H9 (cell line): ENCODE measurements around the gene TP53TG5. TPM values are rescaled to one million over a fixed set of nuclear protein-coding genes. Genes with fewer than 3 reads are reported as not detected.

ENCODE experiments used
- DNase-seq: peaks from one replicate; pipeline ENCODE4 v3.0.0-alpha.2; 2017
- H2AFZ ChIP-seq: one replicate; pipeline ENCODE4 v1.6.1; 2013; ENCODE audit warnings: mild to moderate bottlenecking, low read length, control low read depth, moderate library complexity
- H2AK5ac ChIP-seq: 2 replicates; pipeline ENCODE4 v1.6.1; 2013; ENCODE audit warnings: low read length, control low read depth, mixed read lengths; ENCODE audit not compliant: insufficient read length
- H2BK120ac ChIP-seq: one replicate; pipeline ENCODE4 v1.6.1; 2013; ENCODE audit warnings: low read depth, mild to moderate bottlenecking, low read length, control low read depth, inconsistent platforms; ENCODE audit not compliant: poor library complexity, severe bottlenecking
- H2BK12ac ChIP-seq: 2 replicates; pipeline ENCODE4 v1.6.1; 2013; ENCODE audit warnings: low read length, control low read depth, mixed read lengths, low read depth; ENCODE audit not compliant: insufficient read length
- H2BK15ac ChIP-seq: 2 replicates; pipeline ENCODE4 v1.6.1; 2013; ENCODE audit warnings: low read depth, low read length, control low read depth
- H2BK20ac ChIP-seq: one replicate; pipeline ENCODE4 v1.6.1; 2013; ENCODE audit warnings: low read depth, mild to moderate bottlenecking, low read length, control low read depth, inconsistent platforms; ENCODE audit not compliant: poor library complexity, severe bottlenecking
- H2BK5ac ChIP-seq: 2 replicates; pipeline ENCODE4 v1.6.1; 2013; ENCODE audit warnings: low read length, control low read depth, mixed read lengths; ENCODE audit not compliant: insufficient read length
- H3K14ac ChIP-seq: 2 replicates; pipeline ENCODE4 v1.6.1; 2013; ENCODE audit warnings: low read length, control low read depth; ENCODE audit not compliant: insufficient read depth
- H3K18ac ChIP-seq: 2 replicates; pipeline ENCODE4 v1.6.1; 2013; ENCODE audit warnings: low read depth, mild to moderate bottlenecking, mixed read lengths, low read length, control low read depth; ENCODE audit not compliant: insufficient read length
- H3K23ac ChIP-seq: 2 replicates; pipeline ENCODE4 v1.6.1; 2013; ENCODE audit warnings: low read length, control low read depth, mixed read lengths, low read depth; ENCODE audit not compliant: insufficient read length
- H3K23me2 ChIP-seq: 2 replicates; pipeline ENCODE4 v1.6.1; 2013; ENCODE audit warnings: low read depth, mild to moderate bottlenecking, mixed read lengths, low read length, control low read depth; ENCODE audit not compliant: insufficient read length, poor library complexity, severe bottlenecking
- H3K27ac ChIP-seq: 2 replicates; pipeline ENCODE4 v1.5.1; 2013; ENCODE audit warnings: low read length, control low read depth, mixed read lengths, low read depth; ENCODE audit not compliant: insufficient read length
- H3K27me3 ChIP-seq: 2 replicates; pipeline ENCODE4 v1.6.1; 2013; ENCODE audit warnings: low read length, control low read depth, inconsistent platforms; ENCODE audit not compliant: insufficient read depth
- H3K4ac ChIP-seq: 2 replicates; pipeline ENCODE4 v1.6.1; 2013; ENCODE audit warnings: low read depth, mild to moderate bottlenecking, control low read depth, inconsistent platforms, low read length, moderate library complexity
- H3K4me1 ChIP-seq: 2 replicates; pipeline ENCODE4 v1.6.1; 2013; ENCODE audit warnings: low read length, control low read depth, inconsistent platforms; ENCODE audit not compliant: insufficient read depth
- H3K4me2 ChIP-seq: 2 replicates; pipeline ENCODE4 v1.6.1; 2013; ENCODE audit warnings: low read length, control low read depth, mixed read lengths; ENCODE audit not compliant: insufficient read length, insufficient read depth
- H3K56ac ChIP-seq: 2 replicates; pipeline ENCODE4 v1.6.1; 2013; ENCODE audit warnings: low read depth, mild to moderate bottlenecking, mixed read lengths, low read length, control low read depth; ENCODE audit not compliant: insufficient read length
- H3K79me1 ChIP-seq: 2 replicates; pipeline ENCODE4 v1.6.1; 2013; ENCODE audit warnings: low read depth, mild to moderate bottlenecking, moderate library complexity, low read length, control low read depth, inconsistent platforms; ENCODE audit not compliant: insufficient read depth, poor library complexity, severe bottlenecking
- H3K79me2 ChIP-seq: 2 replicates; pipeline ENCODE4 v1.6.1; 2013; ENCODE audit warnings: low read length, control low read depth, inconsistent platforms; ENCODE audit not compliant: insufficient read depth
- H3K9ac ChIP-seq: 2 replicates; pipeline ENCODE4 v1.6.1; 2013; ENCODE audit warnings: low read length, control low read depth, mixed read lengths; ENCODE audit not compliant: insufficient read length; ENCODE audit errors: extremely low read depth
- H3K9me3 ChIP-seq: one replicate; pipeline ENCODE4 v1.6.1; 2013; ENCODE audit warnings: low read depth, low read length, inconsistent platforms; ENCODE audit not compliant: control insufficient read depth
- H3T11ph ChIP-seq: one replicate; pipeline ENCODE4 v1.6.1; 2013; ENCODE audit warnings: mild to moderate bottlenecking, low read length, control low read depth, inconsistent platforms
- H4K20me1 ChIP-seq: one replicate; pipeline ENCODE4 v1.6.1; 2013; ENCODE audit not compliant: control insufficient read depth, insufficient read length, insufficient read depth
- H4K5ac ChIP-seq: 2 replicates; pipeline ENCODE4 v1.6.1; 2013; ENCODE audit warnings: low read depth, mild to moderate bottlenecking, mixed read lengths, low read length, control low read depth; ENCODE audit not compliant: insufficient read length
- H4K8ac ChIP-seq: replicated peaks from 2 replicates; pipeline ENCODE4 v1.6.1; 2013; ENCODE audit warnings: low read length, control low read depth, mixed read lengths, low read depth; ENCODE audit not compliant: insufficient read length
- H4K91ac ChIP-seq: 2 replicates; pipeline ENCODE4 v1.6.1; 2013; ENCODE audit warnings: low read depth, mild to moderate bottlenecking, moderate library complexity, mixed read lengths, low read length, control low read depth; ENCODE audit not compliant: insufficient read length
- H3K27ac Mint-ChIP-seq, 3 experiments: 2 replicates in 2 of 3; 3 replicates in 1 of 3; pipeline ENCODE4 v1.8.0; 2020 to 2021; ENCODE audit warnings: mixed read lengths in 3 of 3, mild to moderate bottlenecking in 1 of 3, moderate library complexity in 1 of 3
- H3K27me3 Mint-ChIP-seq: 2 replicates; pipeline ENCODE4 v1.8.0; 2021; ENCODE audit warnings: low read depth, mild to moderate bottlenecking, moderate library complexity, mixed read lengths
- H3K36me3 Mint-ChIP-seq, 3 experiments: 2 replicates in 2 of 3; 3 replicates in 1 of 3; pipeline ENCODE4 v1.8.0; 2020 to 2021; ENCODE audit warnings: low read depth in 3 of 3, mixed read lengths in 3 of 3; ENCODE audit not compliant: insufficient read depth in 1 of 3
- H3K4me1 Mint-ChIP-seq, 2 experiments: 2 replicates each; pipeline ENCODE4 v1.8.0; 2020; ENCODE audit warnings: mixed read lengths in 2 of 2
- H3K4me3 Mint-ChIP-seq, 2 experiments: 2 replicates in 1 of 2; 3 replicates in 1 of 2; pipeline ENCODE4 v1.8.0; 2020 to 2021; ENCODE audit warnings: mild to moderate bottlenecking in 2 of 2, mixed read lengths in 2 of 2, moderate library complexity in 1 of 2
- H3K9me3 Mint-ChIP-seq, 2 experiments: 2 replicates in 1 of 2; 3 replicates in 1 of 2; pipeline ENCODE4 v1.8.0; 2020; ENCODE audit warnings: mild to moderate bottlenecking in 2 of 2, mixed read lengths in 2 of 2, moderate library complexity in 1 of 2
- CTCF ChIP-seq: fragments of 200-600 bp; sonication (generic); conservative IDR thresholded peaks from 3 replicates; pipeline ENCODE4 v1.8.0; 2021; ENCODE audit warnings: antibody characterized with exemption, mild to moderate bottlenecking
- WGBS: extraction: QIAGEN DNeasy Blood & Tissue Kit; methylation state at CpG from one replicate; pipeline ENCODE4 v1.1.7; 2013; ENCODE audit warnings: missing lambda C conversion rate, low lambda C conversion rate, mixed read lengths; ENCODE audit not compliant: insufficient read length; ENCODE audit errors: extremely low coverage; 5-methylcytosine and 5-hydroxymethylcytosine counted together
- total RNA-seq: library from RNA; stranded (reverse); gene quantifications from 2 replicates; pipeline ENCODE4 v1.2.1, GENCODE V29; 2021

TP53TG5 gene
- total RNA-seq, 1 experiment from 2014 or later, result not detected

- H4K91ac ChIP-seq, result no peak overlapping the region
- H3K14ac ChIP-seq, result no peak overlapping the region
- H2BK12ac ChIP-seq, result no peak overlapping the region
- H3K4me1 ChIP-seq, result no peaks in the 10 kb centered on the region
- H4K20me1 ChIP-seq, result no peaks in the 10 kb centered on the region
- no peak overlapping the region for H4K8ac ChIP-seq
- H3K23ac ChIP-seq, result no peak overlapping the region
- H3K27ac ChIP-seq, result no peak overlapping the region
- no peak overlapping the region for H2BK120ac ChIP-seq
- no peak overlapping the region for H2AFZ ChIP-seq
- H3K4me1 Mint-ChIP-seq, result no peaks in the 10 kb centered on the region; a peak in 1 of 4 replicates
- no peak overlapping the region for H2BK15ac ChIP-seq
- no peak overlapping the region for H2AK5ac ChIP-seq
- no peaks in the 10 kb centered on the region for H3K79me1 ChIP-seq
- no peak overlapping the region for H3T11ph ChIP-seq
- peaks cover 11 to 39% (median 27%) of the 10 kb centered on the region in 3 experiments; a peak in 6 of 7 replicates for H3K36me3 Mint-ChIP-seq
- no peak overlapping the region for H3K4ac ChIP-seq
- no peak overlapping the region for H4K5ac ChIP-seq
- H3K79me2 ChIP-seq, result no peaks in the 10 kb centered on the region
- no peaks in the 10 kb centered on the region for H3K23me2 ChIP-seq
- H2BK20ac ChIP-seq, result no peak overlapping the region
- H3K27me3 ChIP-seq, result no peaks in the 10 kb centered on the region
- H3K4me2 ChIP-seq, result no peak overlapping the region
- no peak overlapping the region for H2BK5ac ChIP-seq
- no peak overlapping the region for H3K56ac ChIP-seq
- no peak overlapping the region for H3K18ac ChIP-seq
- TF ChIP-seq CTCF, result no peak
- WGBS, result no CpG with 5 or more reads among the region's 14 CpGs
- H3K9me3 Mint-ChIP-seq, result no peaks in the 10 kb centered on the region
- peak overlapping the region in 1 of 3 experiments; percentile 74; a peak in 2 of 7 replicates for H3K27ac Mint-ChIP-seq
- H3K9me3 ChIP-seq, result no peaks in the 10 kb centered on the region
- no peak overlapping the region; a peak in 1 of 5 replicates for H3K4me3 Mint-ChIP-seq
- H3K9ac ChIP-seq, result no peak overlapping the region
- H3K27me3 Mint-ChIP-seq, result no peaks in the 10 kb centered on the region
- no peak for DNase-seq
Observed at GRCh38 chr20:45427236-45428149, 49.4 kb upstream of the TP53TG5 start.
